Measurements from ENCODE around the gene PLEKHM2.

Gene PLEKHM2

DNA sequence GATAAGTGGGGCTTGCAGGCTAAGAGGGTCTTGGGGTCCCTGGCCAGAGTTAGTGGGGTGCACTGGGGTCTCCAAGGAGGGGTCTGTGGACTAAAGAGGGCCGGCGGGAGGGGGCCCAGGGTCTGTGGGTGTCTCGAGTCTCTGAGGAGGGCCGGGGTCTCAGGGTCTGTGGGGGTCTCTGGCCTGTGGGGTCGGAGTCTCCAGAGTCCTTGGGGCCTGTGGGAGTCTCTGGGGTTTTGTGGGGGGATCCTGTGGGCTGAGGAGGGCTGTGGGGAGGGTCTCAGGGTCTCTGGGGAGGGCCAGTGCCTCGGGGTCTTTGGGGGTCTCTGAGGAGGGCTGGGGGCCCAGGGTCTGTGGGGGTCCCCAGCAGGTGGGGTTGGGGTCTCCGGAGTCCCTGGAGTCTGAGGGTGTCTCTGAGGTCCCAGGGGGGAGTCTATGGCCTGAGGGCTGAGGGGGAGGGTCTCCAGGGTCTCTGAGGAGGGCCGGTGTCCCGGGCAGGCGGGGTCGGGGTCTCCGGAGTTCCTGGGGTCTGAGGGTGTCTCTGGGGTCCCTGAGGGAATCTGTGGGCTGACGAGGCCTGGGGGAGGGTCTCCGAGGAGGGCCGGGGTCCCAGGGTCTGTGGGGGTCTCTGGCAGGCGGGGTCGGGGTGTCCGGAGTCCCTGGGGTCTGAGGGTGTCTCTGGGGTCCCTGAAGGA lies 628 bp upstream of the PLEKHM2 start:
- H3K4me1 ChIP-seq (ENCODE audit: control insufficient read depth in 1 of 2, insufficient read depth in 2 of 2, low read length in 2 of 2): peaks cover 12 to 24% of the 10 kb centered on the region in 2 donors
- H3K27me3 ChIP-seq (ENCODE audit: control insufficient read depth in 1 of 2, insufficient read depth in 2 of 2, low read length in 2 of 2): no peaks in the 10 kb centered on the region
- H3K9ac ChIP-seq (ENCODE audit: low read depth in 1 of 2, low read length in 2 of 2): peak overlapping the region; percentile 71 to 91
- H3K36me3 ChIP-seq (ENCODE audit: control insufficient read depth in 1 of 2, insufficient read depth in 2 of 2, low read length in 2 of 2): no peaks in the 10 kb centered on the region
- H3K27ac ChIP-seq (ENCODE audit: low read depth, low read length): peak overlapping the region; percentile 55
- no peaks in the 10 kb centered on the region for H3K9me3 ChIP-seq (ENCODE audit: control insufficient read depth in 1 of 2, low read length in 2 of 2)
- H3K4me3 ChIP-seq (ENCODE audit: low read depth in 1 of 2, low read length in 2 of 2): peak overlapping the region; percentile 72 to 78

DNA sequence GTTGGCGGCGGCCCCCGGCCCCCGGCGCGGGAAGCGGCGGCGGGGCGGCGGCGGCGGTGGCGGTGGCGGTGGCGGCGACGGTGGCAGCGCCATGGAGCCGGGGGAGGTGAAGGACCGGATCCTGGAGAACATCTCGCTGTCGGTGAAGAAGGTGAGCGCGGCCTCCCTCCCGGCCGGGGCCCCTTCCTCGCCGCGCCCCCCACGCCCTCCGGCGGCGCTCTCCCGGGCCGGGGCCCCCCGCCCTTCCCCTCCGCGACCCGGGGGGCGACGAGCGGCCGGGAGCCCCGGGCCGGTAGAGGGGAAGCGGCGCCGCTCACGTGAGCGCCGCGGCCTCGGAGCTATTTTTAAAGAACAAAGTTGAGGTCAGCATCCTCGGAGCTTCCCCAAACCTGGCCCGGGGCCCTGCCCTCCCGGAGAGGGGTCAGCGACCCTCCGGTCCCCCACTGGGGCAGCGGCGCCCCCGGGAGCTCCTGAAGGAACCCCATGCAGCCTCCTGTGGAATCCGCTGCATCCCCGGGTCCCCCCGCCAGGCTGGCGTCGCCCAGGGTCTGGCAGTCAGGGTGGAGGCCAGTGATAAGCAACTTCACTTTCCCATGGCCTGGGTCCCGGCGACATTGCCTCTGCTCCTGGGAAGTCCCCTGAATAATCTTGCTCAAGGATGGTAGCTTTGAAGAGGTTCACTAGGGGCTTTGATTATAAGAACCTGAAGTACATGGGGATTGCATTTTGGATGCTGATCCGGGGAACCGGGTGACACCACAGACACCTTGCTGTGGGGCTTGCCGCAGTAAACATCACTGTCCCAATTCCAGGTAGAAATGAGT lies 560 bp downstream of the PLEKHM2 start:
- Histone ChIP-seq H3K9ac (ENCODE audit: low read depth in 1 of 2, low read length in 2 of 2) (peak overlapping the region; percentile 78 to 79), H3K36me3 (ENCODE audit: control insufficient read depth in 1 of 2, insufficient read depth in 2 of 2, low read length in 2 of 2) (no peaks in the 10 kb centered on the region), H3K27ac (ENCODE audit: low read depth, low read length) (peak overlapping the region; percentile 51), H3K4me3 (ENCODE audit: low read depth in 1 of 2, low read length in 2 of 2) (peak overlapping the region; percentile 72 to 75), H3K27me3 (ENCODE audit: control insufficient read depth in 1 of 2, insufficient read depth in 2 of 2, low read length in 2 of 2) (no peaks in the 10 kb centered on the region), H3K9me3 (ENCODE audit: control insufficient read depth in 1 of 2, low read length in 2 of 2) (no peaks in the 10 kb centered on the region), H3K4me1 (ENCODE audit: control insufficient read depth in 1 of 2, insufficient read depth in 2 of 2, low read length in 2 of 2) (peaks cover 12 to 24% of the 10 kb centered on the region in 2 donors)

DNA sequence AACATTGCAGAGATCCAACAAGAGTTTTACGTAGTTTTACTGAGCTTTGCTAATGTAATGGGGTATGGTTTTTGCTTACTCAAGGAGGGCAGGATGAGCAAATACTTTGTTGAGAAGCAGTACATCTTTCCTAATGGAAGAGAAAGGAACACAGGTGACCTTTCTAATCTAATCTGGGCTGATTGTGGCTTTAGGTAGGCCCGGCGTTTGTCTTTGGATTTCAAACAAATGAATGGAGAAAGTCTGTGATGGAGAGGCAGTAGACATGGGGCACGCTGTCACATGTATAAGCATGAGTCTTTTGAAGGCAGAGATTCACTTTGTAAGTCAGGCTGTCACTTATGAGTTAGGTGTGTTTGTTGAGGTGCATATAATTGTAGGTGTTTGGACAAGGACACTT lies 1.7 kb downstream of the PLEKHM2 start:
- no peak overlapping the region for H3K27ac ChIP-seq (ENCODE audit: low read depth, low read length)
- no peaks in the 10 kb centered on the region for H3K9me3 ChIP-seq (ENCODE audit: control insufficient read depth in 1 of 2, low read length in 2 of 2)
- no peaks in the 10 kb centered on the region for H3K36me3 ChIP-seq (ENCODE audit: control insufficient read depth in 1 of 2, insufficient read depth in 2 of 2, low read length in 2 of 2)
- H3K27me3 ChIP-seq (ENCODE audit: control insufficient read depth in 1 of 2, insufficient read depth in 2 of 2, low read length in 2 of 2): no peaks in the 10 kb centered on the region
- peak overlapping the region; percentile 5 to 7 for H3K4me3 ChIP-seq (ENCODE audit: low read depth in 1 of 2, low read length in 2 of 2)
- no peak overlapping the region for H3K9ac ChIP-seq (ENCODE audit: low read depth in 1 of 2, low read length in 2 of 2)
- H3K4me1 ChIP-seq (ENCODE audit: control insufficient read depth in 1 of 2, insufficient read depth in 2 of 2, low read length in 2 of 2): peaks cover 12 to 24% of the 10 kb centered on the region in 2 donors

DNA sequence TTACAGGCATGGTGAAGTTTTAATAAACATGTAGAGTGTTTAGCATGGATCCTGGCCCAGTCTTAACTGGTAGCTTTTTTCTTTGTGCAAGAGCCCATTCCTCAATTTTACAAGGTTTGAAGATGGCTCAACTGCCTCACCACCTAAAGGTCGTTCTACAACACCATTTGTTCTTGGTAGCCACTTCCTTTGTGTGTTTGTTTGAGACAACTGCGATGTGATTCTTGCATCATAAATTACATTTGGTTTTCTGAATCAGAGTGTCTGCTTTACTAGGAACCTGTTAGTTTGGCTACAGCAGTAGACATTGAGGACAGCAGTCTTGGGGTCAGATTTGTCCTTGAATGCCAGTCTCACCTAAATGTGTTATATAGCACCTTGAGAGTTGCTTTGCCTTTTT lies 3.3 kb downstream of the PLEKHM2 start:
- H3K27me3 ChIP-seq (ENCODE audit: control insufficient read depth in 1 of 2, insufficient read depth in 2 of 2, low read length in 2 of 2): no peaks in the 10 kb centered on the region
- peaks cover 16 to 20% of the 10 kb centered on the region in 2 donors for H3K4me1 ChIP-seq (ENCODE audit: control insufficient read depth in 1 of 2, insufficient read depth in 2 of 2, low read length in 2 of 2)
- no peak overlapping the region for H3K4me3 ChIP-seq (ENCODE audit: low read depth in 1 of 2, low read length in 2 of 2)
- no peak overlapping the region for H3K27ac ChIP-seq (ENCODE audit: low read depth, low read length)
- H3K36me3 ChIP-seq (ENCODE audit: control insufficient read depth in 1 of 2, insufficient read depth in 2 of 2, low read length in 2 of 2): no peaks in the 10 kb centered on the region
- H3K9me3 ChIP-seq (ENCODE audit: control insufficient read depth in 1 of 2, low read length in 2 of 2): no peaks in the 10 kb centered on the region
- no peak overlapping the region for H3K9ac ChIP-seq (ENCODE audit: low read depth in 1 of 2, low read length in 2 of 2)

DNA sequence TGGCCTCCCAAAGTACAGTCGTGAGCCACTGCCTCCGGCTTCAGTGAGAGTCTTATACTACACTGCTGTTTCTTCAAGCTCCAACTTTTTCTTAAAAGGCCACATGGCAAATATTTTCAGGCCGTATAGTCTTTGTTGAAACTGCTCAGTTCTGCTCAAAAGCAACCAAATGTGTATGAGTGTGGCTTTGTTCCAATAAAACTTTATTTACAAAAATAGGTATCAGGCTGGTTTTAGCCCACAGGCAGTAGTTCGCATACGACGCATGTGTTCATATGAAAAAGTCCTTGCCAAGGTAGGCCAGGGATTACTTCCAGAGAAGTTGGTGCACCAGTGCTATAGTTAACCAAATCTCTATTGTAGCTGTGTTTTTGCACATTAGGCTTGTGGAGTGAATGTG lies 6.2 kb downstream of the PLEKHM2 start:
- H3K9ac ChIP-seq (ENCODE audit: low read depth in 1 of 2, low read length in 2 of 2): no peak overlapping the region
- H3K4me3 ChIP-seq (ENCODE audit: low read depth in 1 of 2, low read length in 2 of 2): no peak overlapping the region
- H3K27ac ChIP-seq (ENCODE audit: low read depth, low read length): no peak overlapping the region
- H3K4me1 ChIP-seq (ENCODE audit: control insufficient read depth in 1 of 2, insufficient read depth in 2 of 2, low read length in 2 of 2): peaks cover 15 to 16% of the 10 kb centered on the region in 2 donors
- H3K9me3 ChIP-seq (ENCODE audit: control insufficient read depth in 1 of 2, low read length in 2 of 2): no peaks in the 10 kb centered on the region
- no peaks in the 10 kb centered on the region for H3K36me3 ChIP-seq (ENCODE audit: control insufficient read depth in 1 of 2, insufficient read depth in 2 of 2, low read length in 2 of 2)
- H3K27me3 ChIP-seq (ENCODE audit: control insufficient read depth in 1 of 2, insufficient read depth in 2 of 2, low read length in 2 of 2): no peaks in the 10 kb centered on the region

DNA sequence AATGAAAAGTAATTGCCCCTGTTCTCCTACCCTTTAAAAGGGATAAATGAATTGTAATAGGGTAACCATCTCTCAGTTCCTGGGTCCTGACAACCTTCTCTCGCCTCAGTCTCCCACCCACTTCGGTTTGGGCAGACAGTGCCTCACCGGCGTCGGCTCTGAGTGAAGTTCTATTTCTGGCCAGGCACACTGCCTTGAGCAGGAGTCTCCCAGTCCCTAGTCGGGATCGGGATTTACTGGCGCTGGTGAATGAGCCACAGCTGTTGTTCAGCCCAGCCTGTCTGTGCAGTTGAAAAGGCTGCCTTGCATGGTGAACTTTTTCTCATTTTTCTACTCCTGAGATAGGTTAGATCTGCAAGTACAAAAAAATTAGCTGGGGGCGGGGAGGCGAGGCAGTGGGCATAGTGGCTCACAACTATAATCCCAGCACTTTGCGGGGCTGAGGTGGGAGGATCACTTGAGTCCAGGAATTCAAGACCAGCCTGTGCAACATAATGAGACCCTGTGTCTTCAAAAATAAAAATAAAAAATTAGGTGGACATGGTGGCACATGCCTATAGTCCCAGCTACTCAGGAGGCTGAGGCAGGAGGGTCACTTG lies 7.4 kb downstream of the PLEKHM2 start:
- H3K9me3 ChIP-seq (ENCODE audit: control insufficient read depth in 1 of 2, low read length in 2 of 2): no peaks in the 10 kb centered on the region
- H3K4me3 ChIP-seq (ENCODE audit: low read depth in 1 of 2, low read length in 2 of 2): no peak overlapping the region
- no peaks in the 10 kb centered on the region for H3K36me3 ChIP-seq (ENCODE audit: control insufficient read depth in 1 of 2, insufficient read depth in 2 of 2, low read length in 2 of 2)
- H3K9ac ChIP-seq (ENCODE audit: low read depth in 1 of 2, low read length in 2 of 2): no peak overlapping the region
- peaks cover 8% of the 10 kb centered on the region in 2 donors for H3K4me1 ChIP-seq (ENCODE audit: control insufficient read depth in 1 of 2, insufficient read depth in 2 of 2, low read length in 2 of 2)
- no peak overlapping the region for H3K27ac ChIP-seq (ENCODE audit: low read depth, low read length)
- no peaks in the 10 kb centered on the region for H3K27me3 ChIP-seq (ENCODE audit: control insufficient read depth in 1 of 2, insufficient read depth in 2 of 2, low read length in 2 of 2)

DNA sequence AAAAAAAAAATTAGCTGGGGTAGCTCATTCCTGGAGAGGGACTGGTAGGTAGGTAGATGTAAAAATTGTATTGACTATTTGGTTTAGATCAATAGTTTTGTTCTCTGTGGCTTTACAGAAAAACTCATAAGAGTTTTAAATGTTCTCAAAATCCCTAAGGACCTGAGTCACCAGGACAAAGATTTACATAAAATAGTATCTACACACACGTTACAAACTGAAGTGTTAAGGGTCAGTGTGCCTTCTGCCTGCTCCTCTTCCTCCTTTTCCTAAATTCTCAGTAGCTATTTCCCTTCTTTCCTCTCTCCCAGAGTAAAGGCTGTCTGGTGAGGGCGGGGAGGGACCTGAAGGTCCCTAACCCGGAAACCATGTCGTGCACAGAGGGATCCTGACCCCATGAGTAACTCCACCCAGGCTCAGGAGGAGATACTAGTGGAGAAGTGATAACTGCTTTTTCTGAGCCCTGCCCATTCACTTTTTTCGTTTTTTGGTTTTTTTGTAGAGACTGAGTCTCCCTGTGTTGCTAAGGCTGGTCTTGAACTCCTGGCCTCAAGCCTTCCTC lies 8.1 kb downstream of the PLEKHM2 start:
- Histone ChIP-seq H3K36me3 (ENCODE audit: control insufficient read depth in 1 of 2, insufficient read depth in 2 of 2, low read length in 2 of 2) (no peaks in the 10 kb centered on the region), H3K9me3 (ENCODE audit: control insufficient read depth in 1 of 2, low read length in 2 of 2) (no peaks in the 10 kb centered on the region), H3K27ac (ENCODE audit: low read depth, low read length) (no peak overlapping the region), H3K9ac (ENCODE audit: low read depth in 1 of 2, low read length in 2 of 2) (no peak overlapping the region), H3K4me1 (ENCODE audit: control insufficient read depth in 1 of 2, insufficient read depth in 2 of 2, low read length in 2 of 2) (peaks cover 8 to 10% of the 10 kb centered on the region in 2 donors), H3K27me3 (ENCODE audit: control insufficient read depth in 1 of 2, insufficient read depth in 2 of 2, low read length in 2 of 2) (no peaks in the 10 kb centered on the region), H3K4me3 (ENCODE audit: low read depth in 1 of 2, low read length in 2 of 2) (no peak overlapping the region)

DNA sequence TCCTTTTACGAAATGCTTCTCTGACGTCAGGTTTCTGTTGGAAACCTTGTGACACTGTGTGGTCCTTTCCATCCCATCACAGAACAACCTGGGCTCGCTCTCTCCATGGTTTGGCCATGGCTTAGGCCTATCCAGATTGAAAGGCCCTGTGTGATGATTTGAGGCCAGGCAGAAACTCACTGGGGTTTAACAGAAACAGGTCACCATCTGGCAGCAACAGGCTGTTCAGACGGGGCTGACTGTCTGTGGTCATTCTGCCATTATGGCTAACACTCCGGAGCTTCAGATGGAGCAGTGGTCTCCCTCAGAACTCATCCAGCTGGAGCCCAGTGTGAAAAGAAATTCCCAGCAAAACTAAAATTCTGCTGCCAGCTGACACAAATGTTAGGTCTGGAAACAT lies 9.3 kb downstream of the PLEKHM2 start:
- Histone ChIP-seq H3K27ac (ENCODE audit: low read depth, low read length) (no peak overlapping the region), H3K4me3 (ENCODE audit: low read depth in 1 of 2, low read length in 2 of 2) (no peak overlapping the region), H3K4me1 (ENCODE audit: control insufficient read depth in 1 of 2, insufficient read depth in 2 of 2, low read length in 2 of 2) (peaks cover 4 to 13% of the 10 kb centered on the region in 2 donors), H3K9ac (ENCODE audit: low read depth in 1 of 2, low read length in 2 of 2) (no peak overlapping the region), H3K9me3 (ENCODE audit: control insufficient read depth in 1 of 2, low read length in 2 of 2) (no peaks in the 10 kb centered on the region), H3K36me3 (ENCODE audit: control insufficient read depth in 1 of 2, insufficient read depth in 2 of 2, low read length in 2 of 2) (no peaks in the 10 kb centered on the region), H3K27me3 (ENCODE audit: control insufficient read depth in 1 of 2, insufficient read depth in 2 of 2, low read length in 2 of 2) (no peaks in the 10 kb centered on the region)

DNA sequence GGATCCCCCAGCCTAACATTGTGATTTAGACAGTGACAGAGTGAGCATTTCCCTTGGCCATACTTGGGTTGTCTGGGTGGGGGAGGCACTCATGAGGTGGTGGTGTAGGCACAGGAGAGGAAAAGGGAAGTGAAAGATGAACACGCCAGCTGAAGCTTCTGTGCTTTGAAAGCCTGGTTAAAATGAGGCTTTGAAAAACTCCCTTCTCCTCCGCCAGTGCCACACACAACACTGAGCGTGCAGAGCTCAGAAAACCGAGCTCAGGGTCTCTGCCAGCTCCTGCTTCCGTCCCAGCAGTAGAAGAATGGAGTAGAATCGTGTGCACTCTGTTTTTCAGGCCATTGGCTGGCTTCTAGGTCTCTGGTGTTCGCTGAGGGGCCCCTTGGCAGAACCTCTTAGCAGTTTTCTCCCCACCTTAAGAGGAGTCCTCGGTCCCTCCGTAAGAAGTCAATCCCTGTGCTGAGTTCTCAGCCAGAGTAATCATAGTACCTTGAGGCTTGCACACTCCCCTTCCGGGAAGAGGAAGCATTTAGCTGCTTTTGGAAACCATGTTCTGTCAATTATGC lies 12.9 kb downstream of the PLEKHM2 start:
- Histone ChIP-seq H3K36me3 (ENCODE audit: control insufficient read depth in 1 of 2, insufficient read depth in 2 of 2, low read length in 2 of 2) (no peaks in the 10 kb centered on the region), H3K27me3 (ENCODE audit: control insufficient read depth in 1 of 2, insufficient read depth in 2 of 2, low read length in 2 of 2) (no peaks in the 10 kb centered on the region), H3K9ac (ENCODE audit: low read depth in 1 of 2, low read length in 2 of 2) (no peak overlapping the region), H3K4me1 (ENCODE audit: control insufficient read depth in 1 of 2, insufficient read depth in 2 of 2, low read length in 2 of 2) (peaks cover 3 to 13% of the 10 kb centered on the region in 2 donors), H3K9me3 (ENCODE audit: control insufficient read depth in 1 of 2, low read length in 2 of 2) (no peaks in the 10 kb centered on the region), H3K27ac (ENCODE audit: low read depth, low read length) (no peak overlapping the region), H3K4me3 (ENCODE audit: low read depth in 1 of 2, low read length in 2 of 2) (peak overlapping the region in 1 of 2 donors; percentile 43)
